SK-N-SH (cell line): ENCODE measurements around the gene FAM168A. TPM values are rescaled to one million over a fixed set of nuclear protein-coding genes. Genes with fewer than 3 reads are reported as not detected.

Experiments
- CTCF ChIA-PET: fragments of 300-600, 350-600 bp; formaldehyde crosslinking; extraction: SDS; loops from one replicate; lab custom pipeline; 2021; lab: Yijun Ruan, JAX
- POLR2A ChIA-PET: fragments of 350-600 bp; sonication (Branson Sonifier 250); formaldehyde crosslinking; extraction: SDS; loops from one replicate; lab custom pipeline; 2020; ENCODE audit warnings: antibody characterized with exemption, inconsistent platforms; lab: Yijun Ruan, JAX
- DNase-seq: peaks from one replicate; pipeline ENCODE4 v3.0.0; 2012
- H2AFZ ChIP-seq: fragments of 200-600 bp; sonication (generic); 2 replicates; pipeline ENCODE4 v1.8.1; 2016; ENCODE audit warnings: antibody characterized with exemption, mild to moderate bottlenecking, low read depth
- H3F3A ChIP-seq: fragments of 200-600 bp; sonication (generic); replicated peaks from 2 replicates; pipeline ENCODE3; 2016; ENCODE audit warnings: antibody characterized with exemption, mild to moderate bottlenecking; ENCODE audit not compliant: insufficient read depth
- H3K27ac ChIP-seq, 2 experiments: fragments of 200-500 bp in 1 of 2; fragments of 200-600 bp in 1 of 2; sonication (Bioruptor generic) in 1 of 2; sonication (generic), shearing (Covaris generic) in 1 of 2; 2 replicates each; pipeline versions ENCODE4 v1.5.1 to v1.6.1; 2014 to 2016; ENCODE audit warnings: low read depth in 2 of 2, inconsistent platforms in 1 of 2, low read length in 1 of 2, mild to moderate bottlenecking in 1 of 2, mixed read lengths in 1 of 2
- H3K27me3 ChIP-seq: fragments of 200-600 bp; sonication (generic), shearing (Covaris generic); 2 replicates; pipeline ENCODE4 v1.6.1; 2016; ENCODE audit warnings: mixed run types; ENCODE audit not compliant: insufficient read depth
- H3K36me3 ChIP-seq, 2 experiments: fragments of 200-500 bp in 1 of 2; fragments of 200-600 bp in 1 of 2; sonication (Bioruptor generic) in 1 of 2; sonication (generic) in 1 of 2; replicated peaks in 1 of 2; 2 replicates each; pipeline versions ENCODE3 to v1.5.1; 2014 to 2016; ENCODE audit warnings: low read length in 1 of 2, mild to moderate bottlenecking in 1 of 2; ENCODE audit not compliant: insufficient read depth in 2 of 2, control insufficient read depth in 1 of 2
- H3K4me1 ChIP-seq, 2 experiments: fragments of 200-500 bp in 1 of 2; fragments of 200-600 bp in 1 of 2; sonication (Bioruptor generic) in 1 of 2; sonication (generic), shearing (Covaris generic) in 1 of 2; 2 replicates each; pipeline versions ENCODE4 v1.5.1 to v1.6.1; 2014 to 2016; ENCODE audit warnings: low read depth in 1 of 2, low read length in 1 of 2, mixed run types in 1 of 2; ENCODE audit not compliant: insufficient read depth in 2 of 2, control insufficient read depth in 1 of 2
- H3K4me2 ChIP-seq: fragments of 200-600 bp; sonication (generic), shearing (Covaris generic); 2 replicates; pipeline ENCODE4 v1.6.1; 2017; ENCODE audit warnings: mixed run types
- H3K4me3 ChIP-seq, 2 experiments: fragments of 200-500 bp in 1 of 2; fragments of 200-600 bp in 1 of 2; sonication (Bioruptor generic) in 1 of 2; sonication (generic), shearing (Covaris generic) in 1 of 2; 2 replicates each; pipeline versions ENCODE4 v1.5.1 to v1.8.1; 2014 to 2016; ENCODE audit warnings: low read depth in 2 of 2, inconsistent platforms in 1 of 2, low read length in 1 of 2, mild to moderate bottlenecking in 1 of 2, mixed read lengths in 1 of 2, moderate library complexity in 1 of 2
- H3K79me2 ChIP-seq: fragments of 200-600 bp; sonication (generic); 2 replicates; pipeline ENCODE4 v1.8.1; 2017; ENCODE audit warnings: mild to moderate bottlenecking; ENCODE audit not compliant: insufficient read depth
- H3K9ac ChIP-seq: fragments of 200-600 bp; sonication (generic); 2 replicates; pipeline ENCODE4 v1.6.1; 2017; ENCODE audit warnings: mixed run types
- H3K9me2 ChIP-seq: fragments of 200-600 bp; sonication (generic); 2 replicates; pipeline ENCODE4 v1.6.1; 2017; ENCODE audit warnings: mixed run types
- H3K9me3 ChIP-seq: fragments of 200-600 bp; sonication (generic); 2 replicates; pipeline ENCODE4 v1.6.1; 2017; ENCODE audit warnings: mixed run types, mild to moderate bottlenecking, moderate library complexity
- H4K20me1 ChIP-seq: fragments of 200-600 bp; sonication (generic); 2 replicates; pipeline ENCODE4 v1.6.1; 2017; ENCODE audit warnings: mild to moderate bottlenecking, mixed run types; ENCODE audit not compliant: insufficient read depth
- CHD2 ChIP-seq: fragments of 150-350 bp; IDR thresholded peaks from 2 replicates; pipeline ENCODE4 v1.6.1; 2018; ENCODE audit warnings: low read length; ENCODE audit not compliant: partially characterized antibody
- ELF1 ChIP-seq: IDR thresholded peaks from 2 replicates; pipeline ENCODE4 v1.4.0; 2012
- EZH2phosphoT487 ChIP-seq: fragments of 200-600 bp; sonication (generic); IDR thresholded peaks from 2 replicates; pipeline ENCODE4 v1.6.1; 2017; ENCODE audit warnings: low read depth, mixed run types, mild to moderate bottlenecking, antibody characterized with exemption, moderate library complexity, borderline replicate concordance
- FOXJ3 ChIP-seq: sonication (generic); formaldehyde crosslinking; IDR thresholded peaks from 2 replicates; pipeline ENCODE4 v1.5.1; 2020; ENCODE audit warnings: mild to moderate bottlenecking, missing genetic modification reagents
- FOXM1 ChIP-seq: IDR thresholded peaks from 2 replicates; pipeline ENCODE4 v1.4.0; 2012; ENCODE audit warnings: low read depth, mild to moderate bottlenecking
- MEF2A ChIP-seq: IDR thresholded peaks from 2 replicates; pipeline ENCODE4 v1.4.0; 2012; ENCODE audit warnings: low read depth, borderline replicate concordance
- MXI1 ChIP-seq: IDR thresholded peaks from 2 replicates; pipeline ENCODE4 v1.6.1; 2012; ENCODE audit warnings: mild to moderate bottlenecking, low read depth, low read length, improper control_type of control experiment
- POLR2AphosphoS5 ChIP-seq: IDR thresholded peaks from 2 replicates; pipeline ENCODE4 v1.6.1; 2012; ENCODE audit warnings: low read depth, low read length
- RAD21 ChIP-seq: IDR thresholded peaks from 2 replicates; pipeline ENCODE4 v1.6.1; 2012; ENCODE audit warnings: mild to moderate bottlenecking, low read length
- RCOR1 ChIP-seq: fragments of 150-350 bp; IDR thresholded peaks from 2 replicates; pipeline ENCODE4 v1.6.1; 2017; ENCODE audit warnings: antibody characterized with exemption, low read length
- RFX5 ChIP-seq: IDR thresholded peaks from 2 replicates; pipeline ENCODE4 v1.6.1; 2012; ENCODE audit warnings: mild to moderate bottlenecking, improper control_type of control experiment, low read length
- SMC3 ChIP-seq: IDR thresholded peaks from 2 replicates; pipeline ENCODE4 v1.6.1; 2012; ENCODE audit warnings: low read depth, low read length, improper control_type of control experiment
- TAF1 ChIP-seq: IDR thresholded peaks from 2 replicates; pipeline ENCODE4 v1.6.1; 2012; ENCODE audit warnings: low read depth, mild to moderate bottlenecking, low read length, moderate library complexity, borderline replicate concordance
- WGBS: methylation state at CpG from one replicate; pipeline ENCODE4 v1.1.6; 2017; ENCODE audit warnings: low lambda C conversion rate; 5-methylcytosine and 5-hydroxymethylcytosine counted together
- polyA plus RNA-seq, 3 experiments: library from polyadenylated mRNA; depleted of rRNA; stranded (reverse); fragments of >200 nt; gene quantifications; 2 replicates each; pipeline ENCODE4 v1.2.3, GENCODE V29; 2012
- TF ChIP-seq, protein P1 (sequence below): fragments of 150-350 bp; IDR thresholded peaks from 2 replicates; pipeline ENCODE4 v1.6.1; 2017; ENCODE audit warnings: antibody characterized with exemption, low read length, low read depth, borderline replicate concordance
- TF ChIP-seq, protein P2 (sequence below): IDR thresholded peaks from 2 replicates; pipeline ENCODE4 v1.4.0; 2012; ENCODE audit warnings: low read depth, borderline replicate concordance

The FAM168A gene
- polyA plus RNA-seq, 1 of the 3 experiments (the other 2 are of a cell fraction) = 17.8 TPM

DNA sequence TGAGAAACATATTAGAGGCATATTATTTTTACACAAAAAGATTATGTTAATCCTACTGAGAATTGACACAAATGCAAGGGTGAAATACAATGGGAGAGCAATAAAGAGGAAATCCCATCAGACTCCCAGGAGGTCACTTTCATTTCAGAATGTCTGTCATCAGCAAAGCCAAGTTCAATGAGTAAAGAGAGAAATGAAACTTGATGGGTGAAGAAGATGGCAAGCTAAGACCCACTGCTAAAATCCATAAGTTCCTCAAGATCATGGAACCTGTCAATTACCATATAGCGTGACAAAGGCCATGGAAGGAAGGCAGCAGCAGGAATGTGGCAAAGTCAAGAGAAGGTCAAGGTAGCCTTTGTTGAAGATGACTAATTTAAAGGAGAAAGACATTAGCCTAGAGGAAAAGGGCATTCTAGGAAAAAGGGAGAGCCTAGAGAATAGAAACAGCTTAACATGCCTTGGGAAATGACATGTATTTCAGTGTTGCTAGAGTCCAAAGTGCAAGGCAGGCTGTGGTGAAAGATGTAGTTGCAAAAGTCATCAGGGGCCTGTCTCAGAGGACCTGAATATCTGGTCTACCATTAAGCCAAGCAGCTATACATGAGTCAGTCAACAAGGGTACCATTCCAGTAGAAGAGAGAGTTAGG lies 43.1 kb downstream of the FAM168A start:
- Histone ChIP-seq H3K4me2 (no peak overlapping the region), H3F3A (peaks cover 9% of the 10 kb centered on the region), H3K9me2 (no peaks in the 10 kb centered on the region), H4K20me1 (no peaks in the 10 kb centered on the region), H3K4me3 (no peak overlapping the region), H3K9ac (no peak overlapping the region), H3K4me1 (peaks cover 0 to 2% of the 10 kb centered on the region in 2 experiments; a peak in 3 of 4 replicates), H2AFZ (no peak overlapping the region), H3K36me3 (peaks cover 0 to 14% of the 10 kb centered on the region in 2 experiments), H3K9me3 (no peaks in the 10 kb centered on the region), H3K27me3 (no peaks in the 10 kb centered on the region), H3K27ac (no peak overlapping the region), H3K79me2 (peaks cover 48% of the 10 kb centered on the region)
- 95% methylated on average over 1 of the region's 1 CpG for WGBS
- ChIA-PET CTCF (interaction anchor here (0.9 to 1.0 kb wide), 2 partner anchors 11 to 12 kb away, joined by 3 read pairs; no protein-coding TSS in a partner anchor), POLR2A (no interaction called here)
- TF ChIP-seq RCOR1 (no peak), FOXJ3 (no peak), POLR2AphosphoS5 (no peak)
- TF ChIP-seq, protein P1, sequence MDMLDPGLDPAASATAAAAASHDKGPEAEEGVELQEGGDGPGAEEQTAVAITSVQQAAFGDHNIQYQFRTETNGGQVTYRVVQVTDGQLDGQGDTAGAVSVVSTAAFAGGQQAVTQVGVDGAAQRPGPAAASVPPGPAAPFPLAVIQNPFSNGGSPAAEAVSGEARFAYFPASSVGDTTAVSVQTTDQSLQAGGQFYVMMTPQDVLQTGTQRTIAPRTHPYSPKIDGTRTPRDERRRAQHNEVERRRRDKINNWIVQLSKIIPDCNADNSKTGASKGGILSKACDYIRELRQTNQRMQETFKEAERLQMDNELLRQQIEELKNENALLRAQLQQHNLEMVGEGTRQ = no peak
- no peak for DNase-seq

DNA sequence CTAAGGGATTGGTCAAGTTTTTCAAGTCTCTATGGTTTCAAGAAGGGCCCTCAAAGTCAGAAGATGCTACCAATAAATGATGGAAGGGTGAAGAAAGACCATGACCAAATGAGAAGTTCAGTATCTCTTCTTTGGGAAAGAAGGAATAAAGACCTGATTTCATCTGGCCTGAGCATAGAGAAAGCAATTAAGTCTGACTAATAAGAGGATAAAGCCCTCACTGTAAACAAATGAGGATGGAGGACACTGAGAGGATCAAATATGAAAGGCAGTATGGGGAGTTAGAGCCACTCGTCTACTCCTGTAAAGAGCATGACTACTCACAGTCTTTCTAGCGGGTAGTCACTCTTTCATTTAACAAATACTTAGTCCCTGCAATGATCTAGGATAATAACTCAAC lies 44.6 kb downstream of the FAM168A start:
- H2AFZ ChIP-seq = no peak overlapping the region
- no peak for DNase-seq
- peaks cover 11% of the 10 kb centered on the region for H3F3A ChIP-seq
- H3K79me2 ChIP-seq = peaks cover 54% of the 10 kb centered on the region
- no peak overlapping the region for H3K4me3 ChIP-seq
- no peaks in the 10 kb centered on the region for H3K27me3 ChIP-seq
- H3K9ac ChIP-seq = no peak overlapping the region
- TF ChIP-seq SMC3 = no peak
- no peak for TF ChIP-seq ELF1
- no peak for TF ChIP-seq FOXM1
- TF ChIP-seq, protein P1 = no peak
- TF ChIP-seq RFX5 = no peak
- TF ChIP-seq CHD2 = no peak
- TF ChIP-seq EZH2phosphoT487 = no peak
- no peak for TF ChIP-seq MEF2A
- TF ChIP-seq FOXJ3 = no peak
- TF ChIP-seq RAD21 = no peak
- no peak for TF ChIP-seq MXI1
- no peak for TF ChIP-seq RCOR1
- TF ChIP-seq TAF1 = no peak
- TF ChIP-seq, protein P2, sequence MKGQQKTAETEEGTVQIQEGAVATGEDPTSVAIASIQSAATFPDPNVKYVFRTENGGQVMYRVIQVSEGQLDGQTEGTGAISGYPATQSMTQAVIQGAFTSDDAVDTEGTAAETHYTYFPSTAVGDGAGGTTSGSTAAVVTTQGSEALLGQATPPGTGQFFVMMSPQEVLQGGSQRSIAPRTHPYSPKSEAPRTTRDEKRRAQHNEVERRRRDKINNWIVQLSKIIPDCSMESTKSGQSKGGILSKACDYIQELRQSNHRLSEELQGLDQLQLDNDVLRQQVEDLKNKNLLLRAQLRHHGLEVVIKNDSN = no peak
- WGBS = 97% methylated on average over 2 of the region's 2 CpGs
- no peaks in the 10 kb centered on the region for H4K20me1 ChIP-seq
- no peak overlapping the region for H3K4me2 ChIP-seq
- H3K27ac ChIP-seq = no peak overlapping the region
- no peaks in the 10 kb centered on the region for H3K9me3 ChIP-seq
- peaks cover 0 to 2% of the 10 kb centered on the region in 2 experiments; a peak in 3 of 4 replicates for H3K4me1 ChIP-seq
- ChIA-PET POLR2A (no interaction called here), CTCF (no interaction called here)
- no peaks in the 10 kb centered on the region for H3K9me2 ChIP-seq
- H3K36me3 ChIP-seq = peaks cover 0 to 19% of the 10 kb centered on the region in 2 experiments
